ENCODE results near the gene TPD52L1. TPM values are rescaled to one million over a fixed set of nuclear protein-coding genes. Genes with fewer than 3 reads are reported as not detected.

TPD52L1 gene
- total and polyA plus RNA-seq, 4 donors, result 15.6 to 43.5 (median 16.7) TPM

GRCh38 chr6:125182237-125183008, 28.9 kb downstream of the TPD52L1 start:
- Histone ChIP-seq H3K4me3 (no peak overlapping the region), H3K27ac (ENCODE audit: low read depth in 1 of 2, low read length in 1 of 2) (no peak overlapping the region), H3K27me3 (ENCODE audit: control insufficient read depth in 3 of 3, insufficient read depth in 3 of 3, low read length in 2 of 3) (no peaks in the 10 kb centered on the region), H3K9ac (ENCODE audit: insufficient read depth in 1 of 2, low read length in 2 of 2) (no peak overlapping the region), H3K4me1 (ENCODE audit: control insufficient read depth in 5 of 5, insufficient read depth in 5 of 5, low read length in 5 of 5) (peaks cover 0 to 41% (median 13%) of the 10 kb centered on the region in 5 donors), H3K9me3 (ENCODE audit: control insufficient read depth in 4 of 4, insufficient read depth in 3 of 4, low read length in 3 of 4) (no peaks in the 10 kb centered on the region), H3K36me3 (ENCODE audit: control insufficient read depth in 4 of 4, insufficient read depth in 4 of 4, low read length in 4 of 4) (no peaks in the 10 kb centered on the region)
- WGBS, 2 donors, result 64 to 74% methylated on average over 6 of the region's 6 CpGs
- peak; percentile 60 to 84 (median 82) for DNase-seq
- no peak for TF ChIP-seq CTCF (IDR thresholded peaks at IDR 0.05; ENCODE audit: control extremely low read depth, extremely low read depth)
- ATAC-seq (ENCODE audit: insufficient read depth, low FRiP score), result no peak

- WGBS, 2 donors, result 86 to 95% methylated on average over 6 of the region's 6 CpGs
- no peaks in the 10 kb centered on the region for H3K9me3 ChIP-seq (ENCODE audit: control insufficient read depth in 4 of 4, insufficient read depth in 3 of 4, low read length in 3 of 4)
- ATAC-seq (ENCODE audit: insufficient read depth, low FRiP score) (no peak), DNase-seq (no peak)
- H3K4me3 ChIP-seq, result no peak overlapping the region
- no peaks in the 10 kb centered on the region for H3K27me3 ChIP-seq (ENCODE audit: control insufficient read depth in 3 of 3, insufficient read depth in 3 of 3, low read length in 2 of 3)
- no peaks in the 10 kb centered on the region for H3K36me3 ChIP-seq (ENCODE audit: control insufficient read depth in 4 of 4, insufficient read depth in 4 of 4, low read length in 4 of 4)
- peaks cover 0 to 41% (median 13%) of the 10 kb centered on the region in 5 donors for H3K4me1 ChIP-seq (ENCODE audit: control insufficient read depth in 5 of 5, insufficient read depth in 5 of 5, low read length in 5 of 5)
- no peak overlapping the region for H3K9ac ChIP-seq (ENCODE audit: insufficient read depth in 1 of 2, low read length in 2 of 2)
- no peak overlapping the region for H3K27ac ChIP-seq (ENCODE audit: low read depth in 1 of 2, low read length in 1 of 2)
- no peak for TF ChIP-seq CTCF (IDR thresholded peaks at IDR 0.05; ENCODE audit: control extremely low read depth, extremely low read depth)
These were observed 29.8 kb downstream of the TPD52L1 start for GRCh38 chr6:125183391-125183790.

GRCh38 chr6:125188037-125188436, 34.5 kb downstream of the TPD52L1 start:
- no peak for ATAC-seq (ENCODE audit: insufficient read depth, low FRiP score)
- H3K4me1 ChIP-seq (ENCODE audit: control insufficient read depth in 5 of 5, insufficient read depth in 5 of 5, low read length in 5 of 5), result peaks cover 0 to 11% (median 6%) of the 10 kb centered on the region in 5 donors

More at GRCh38 chr6:125188037-125188436, 34.5 kb downstream of the TPD52L1 start:
- Histone ChIP-seq H3K4me3 (no peak overlapping the region), H3K27me3 (ENCODE audit: control insufficient read depth in 3 of 3, insufficient read depth in 3 of 3, low read length in 2 of 3) (no peaks in the 10 kb centered on the region), H3K9me3 (ENCODE audit: control insufficient read depth in 4 of 4, insufficient read depth in 3 of 4, low read length in 3 of 4) (no peaks in the 10 kb centered on the region), H3K27ac (ENCODE audit: low read depth in 1 of 2, low read length in 1 of 2) (no peak overlapping the region), H3K36me3 (ENCODE audit: control insufficient read depth in 4 of 4, insufficient read depth in 4 of 4, low read length in 4 of 4) (no peaks in the 10 kb centered on the region), H3K9ac (ENCODE audit: insufficient read depth in 1 of 2, low read length in 2 of 2) (no peak overlapping the region)
- DNase-seq, result no peak
- WGBS, 2 donors, result 88 to 91% methylated on average over 2 of the region's 2 CpGs
- no peak for TF ChIP-seq CTCF (IDR thresholded peaks at IDR 0.05; ENCODE audit: control extremely low read depth, extremely low read depth)

Measured in lung (tissue), 12 donors.